ENCODE results near the gene EYS.

- TF ChIP-seq, protein P1, sequence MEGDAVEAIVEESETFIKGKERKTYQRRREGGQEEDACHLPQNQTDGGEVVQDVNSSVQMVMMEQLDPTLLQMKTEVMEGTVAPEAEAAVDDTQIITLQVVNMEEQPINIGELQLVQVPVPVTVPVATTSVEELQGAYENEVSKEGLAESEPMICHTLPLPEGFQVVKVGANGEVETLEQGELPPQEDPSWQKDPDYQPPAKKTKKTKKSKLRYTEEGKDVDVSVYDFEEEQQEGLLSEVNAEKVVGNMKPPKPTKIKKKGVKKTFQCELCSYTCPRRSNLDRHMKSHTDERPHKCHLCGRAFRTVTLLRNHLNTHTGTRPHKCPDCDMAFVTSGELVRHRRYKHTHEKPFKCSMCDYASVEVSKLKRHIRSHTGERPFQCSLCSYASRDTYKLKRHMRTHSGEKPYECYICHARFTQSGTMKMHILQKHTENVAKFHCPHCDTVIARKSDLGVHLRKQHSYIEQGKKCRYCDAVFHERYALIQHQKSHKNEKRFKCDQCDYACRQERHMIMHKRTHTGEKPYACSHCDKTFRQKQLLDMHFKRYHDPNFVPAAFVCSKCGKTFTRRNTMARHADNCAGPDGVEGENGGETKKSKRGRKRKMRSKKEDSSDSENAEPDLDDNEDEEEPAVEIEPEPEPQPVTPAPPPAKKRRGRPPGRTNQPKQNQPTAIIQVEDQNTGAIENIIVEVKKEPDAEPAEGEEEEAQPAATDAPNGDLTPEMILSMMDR (IDR thresholded peaks at IDR 0.05), result no peak
- TF ChIP-seq POLR2A (IDR thresholded peaks at IDR 0.05), result no peak
- no peak for TF ChIP-seq POLR2AphosphoS5 (IDR thresholded peaks at IDR 0.05)
Observed at GRCh38 chr6:63808576-63808975, 1898.5 kb downstream of the EYS start.

Measured in stomach (tissue), 4 donors.